Psoas muscle (tissue), 8 donors: ENCODE measurements around the gene GALNT17. TPM values are rescaled to one million over a fixed set of nuclear protein-coding genes. Genes with fewer than 3 reads are reported as not detected.

Source experiments
- ATAC-seq, 4 donors: fragments of 200-7000 bp; cut with Tn5 transposase; one replicate each; pipeline ENCODE4 v1.9.1; 2020; ENCODE audit warnings: moderate library complexity in 3 of 4, mild to moderate bottlenecking in 2 of 4
- DNase-seq, 2 donors: peaks; one replicate each; pipeline ENCODE4 v3.0.0-alpha.2; 2020
- H3K27ac ChIP-seq: fragments of 200-600 bp; one replicate; pipeline ENCODE4 v1.8.0; 2022
- H3K27me3 ChIP-seq, 3 donors: fragments of 200-600 bp in 1 of 3; one replicate each; pipeline versions ENCODE4 v1.6.1 to v1.8.0; 2013 to 2022; ENCODE audit warnings: low read length in 2 of 3, mild to moderate bottlenecking in 2 of 3, moderate library complexity in 1 of 3; ENCODE audit not compliant: insufficient read depth in 3 of 3
- H3K36me3 ChIP-seq, 2 donors: fragments of 200-600 bp in 1 of 2; one replicate each; pipeline versions ENCODE4 v1.6.1 to v1.8.0; 2013 to 2022; ENCODE audit warnings: low read depth in 1 of 2, mild to moderate bottlenecking in 1 of 2, moderate library complexity in 1 of 2; ENCODE audit not compliant: insufficient read depth in 1 of 2
- H3K4me1 ChIP-seq: fragments of 200-600 bp; one replicate; pipeline ENCODE4 v1.8.0; 2022
- H3K4me3 ChIP-seq: fragments of 200-600 bp; one replicate; pipeline ENCODE4 v1.8.0; 2022; ENCODE audit warnings: mild to moderate bottlenecking
- H3K9me3 ChIP-seq: fragments of 200-600 bp; one replicate; pipeline ENCODE4 v1.8.0; 2022
- CTCF ChIP-seq: fragments of 200-600 bp; IDR thresholded peaks from one replicate; pipeline ENCODE4 v1.8.0; 2022; ENCODE audit warnings: antibody characterized with exemption
- whole genome bisulfite sequencing, 3 donors: extraction: QIAGEN DNeasy Blood & Tissue Kit; methylation state at CpG; one replicate each; pipeline versions ENCODE4 v1.1.6 to v1.1.7; 2013; 5-methylcytosine and 5-hydroxymethylcytosine counted together
- intact Hi-C, 2 donors: fragments of 100-400 bp; cut with DNase I; formaldehyde crosslinking; loops; one replicate each; pipeline versions ENCODE4 v1.11.0 to v1.14.2; 2022
- polyA plus RNA-seq, 3 donors: library from polyadenylated mRNA; stranded (reverse); fragments of 200-250 nt; gene quantifications; one replicate each; pipeline ENCODE4 v1.2.3, GENCODE V29; 2013
- total RNA-seq, 4 donors: library from RNA; stranded (reverse); fragmentation: NEBNext Ultra II Directional in 2 of 4; extraction: Animal tissue kit (Norgen Biotek cat#: 25700) in 2 of 4; gene quantifications; one replicate each; pipeline versions ENCODE4 v1.2.1 to v1.2.4, GENCODE V29; 2021 to 2023
- donor health status: healthy with polysubstance abuse.
- donor health status: DM: no; HTN: no; CAD: no; lungs with moderate emphysema.
- donor health status: Bipolar disorder and iron deficiency.
- donor health status: healthy.
- donor health status: DM: yes; HTN: yes; CAD: no.
- donor health status: DM: no; HTN: no; CAD: no.
- donor health status: DM: no; HTN: no; CAD: no.
- donor health status: DM: yes; HTN: yes; CAD: no.

GALNT17 gene
- total and polyA plus RNA-seq, 7 donors = 0.17 to 3.5 (median 0.65) TPM

GRCh38 chr7:71710442-71710841 is 578.5 kb downstream of the GALNT17 start:
- intact Hi-C loops = no loop called here
- H3K4me3 ChIP-seq = no peak overlapping the region
- H3K36me3 ChIP-seq = no peaks in the 10 kb centered on the region
- ATAC-seq (no peak), DNase-seq (no peak)
- H3K4me1 ChIP-seq = no peaks in the 10 kb centered on the region
- 84 to 87% (median 85%) methylated on average over 5 of the region's 5 CpGs for WGBS, 3 donors
- TF ChIP-seq CTCF = no peak
- H3K9me3 ChIP-seq = no peaks in the 10 kb centered on the region
- H3K27me3 ChIP-seq = peaks cover 0 to 3% (median 0%) of the 10 kb centered on the region in 3 donors
- H3K27ac ChIP-seq = no peak overlapping the region

- Histone ChIP-seq H3K4me3 (no peak overlapping the region), H3K4me1 (no peaks in the 10 kb centered on the region), H3K36me3 (no peaks in the 10 kb centered on the region), H3K9me3 (no peaks in the 10 kb centered on the region), H3K27ac (no peak overlapping the region), H3K27me3 (peaks cover 0 to 3% (median 0%) of the 10 kb centered on the region in 3 donors)
- no peak for DNase-seq
- no peak for TF ChIP-seq CTCF
- no peak for ATAC-seq
- intact Hi-C loops = no loop called here
- 76 to 82% (median 77%) methylated on average over 9 of the region's 9 CpGs for WGBS, 3 donors
Observed at GRCh38 chr7:71712653-71713180, 580.8 kb downstream of the GALNT17 start.

GRCh38 chr7:71716690-71717089 is 584.7 kb downstream of the GALNT17 start:
- no peak for TF ChIP-seq CTCF
- no peaks in the 10 kb centered on the region for H3K9me3 ChIP-seq
- intact Hi-C loops = no loop called here

GRCh38 chr7:71718563-71718962 is 586.6 kb downstream of the GALNT17 start:
- TF ChIP-seq CTCF = no peak
- H3K4me3 ChIP-seq = no peak overlapping the region
- WGBS, 3 donors = 81 to 85% (median 82%) methylated on average over 6 of the region's 6 CpGs
- intact Hi-C loops = no loop called here
- H3K36me3 ChIP-seq = no peaks in the 10 kb centered on the region
- H3K27ac ChIP-seq = no peak overlapping the region
- no peaks in the 10 kb centered on the region for H3K4me1 ChIP-seq
- no peaks in the 10 kb centered on the region for H3K27me3 ChIP-seq
- no peaks in the 10 kb centered on the region for H3K9me3 ChIP-seq
- DNase-seq = no peak
- no peak for ATAC-seq

More at GRCh38 chr7:71716690-71717089, 584.7 kb downstream of the GALNT17 start:
- H3K27ac ChIP-seq = no peak overlapping the region
- 31 to 53% (median 34%) methylated on average over 3 of the region's 3 CpGs for whole genome bisulfite sequencing, 3 donors
- H3K4me1 ChIP-seq = no peaks in the 10 kb centered on the region
- no peak overlapping the region for H3K4me3 ChIP-seq
- ATAC-seq (no peak), DNase-seq (no peak)
- peaks cover 0 to 3% (median 0%) of the 10 kb centered on the region in 3 donors for H3K27me3 ChIP-seq
- no peaks in the 10 kb centered on the region for H3K36me3 ChIP-seq

- Histone ChIP-seq H3K4me3 (no peak overlapping the region), H3K27ac (no peak overlapping the region), H3K4me1 (no peaks in the 10 kb centered on the region), H3K36me3 (no peaks in the 10 kb centered on the region), H3K27me3 (peaks cover 0 to 1% (median 0%) of the 10 kb centered on the region in 3 donors), H3K9me3 (no peaks in the 10 kb centered on the region)
- intact Hi-C loops = no loop called here
- ATAC-seq (no peak), DNase-seq (no peak)
- no peak for TF ChIP-seq CTCF
- 82 to 95% (median 84%) methylated on average over 3 of the region's 3 CpGs for WGBS, 3 donors
Observed at GRCh38 chr7:71721742-71722141, 589.8 kb downstream of the GALNT17 start.
